Measurements from ENCODE around the gene RND1. TPM values are rescaled to one million over a fixed set of nuclear protein-coding genes. Genes with fewer than 3 reads are reported as not detected.

Gene RND1
- total and polyA plus RNA-seq, 7 donors, result 0.36 to 16.2 (median 5.2) TPM; not detected in 2

- H3K4me1 ChIP-seq, result peaks cover 0 to 8% (median 2%) of the 10 kb centered on the region in 4 donors
- DNase-seq, result no peak
- intact Hi-C loops (cut with DNase I), result loop anchor here (5.0 kb wide), 1 partner anchor 34 kb away; no protein-coding TSS in a partner anchor
- peak overlapping the region in 2 of 4 donors; percentile 39 to 43 for H3K4me3 ChIP-seq
- H3K9me3 ChIP-seq, result no peaks in the 10 kb centered on the region
- H3K27ac ChIP-seq, result no peak overlapping the region
- no peak for TF ChIP-seq POLR2A (IDR thresholded peaks at IDR 0.05)
- H3K36me3 ChIP-seq, result no peaks in the 10 kb centered on the region
- 53 to 76% methylated on average over 20 of the region's 20 CpGs for WGBS, 2 donors
- H3K27me3 ChIP-seq, result peaks cover 0 to under 1% (median 0%) of the 10 kb centered on the region in 3 donors
Observed at GRCh38 chr12:48903363-48903981, 37.8 kb upstream of the RND1 start.

GRCh38 chr12:48901278-48901677, 35.6 kb upstream of the RND1 start:
- H3K27ac ChIP-seq, result no peak overlapping the region
- intact Hi-C loops (cut with DNase I), result loop anchor here (5.0 kb wide), 1 partner anchor 36 kb away; no protein-coding TSS in a partner anchor
- no peak overlapping the region for H3K4me3 ChIP-seq
- TF ChIP-seq POLR2AphosphoS5 (IDR thresholded peaks at IDR 0.05), result no peak
- TF ChIP-seq CTCF (IDR thresholded peaks at IDR 0.05), result no peak
- TF ChIP-seq EP300 (IDR thresholded peaks at IDR 0.05), result no peak
- no peak for TF ChIP-seq POLR2A (IDR thresholded peaks at IDR 0.05)
- H3K4me1 ChIP-seq, result peaks cover 0 to 8% (median 2%) of the 10 kb centered on the region in 4 donors
- no peak for DNase-seq
- H3K36me3 ChIP-seq, result no peaks in the 10 kb centered on the region
- no peaks in the 10 kb centered on the region for H3K9me3 ChIP-seq
- peaks cover 0 to 4% (median 0%) of the 10 kb centered on the region in 3 donors for H3K27me3 ChIP-seq
- WGBS, 2 donors, result 81 to 84% methylated on average over 2 of the region's 2 CpGs

- no peak for TF ChIP-seq POLR2AphosphoS5 (IDR thresholded peaks at IDR 0.05)
- no peak for TF ChIP-seq CTCF (IDR thresholded peaks at IDR 0.05)
- TF ChIP-seq EP300 (IDR thresholded peaks at IDR 0.05), result no peak
- no peak for TF ChIP-seq POLR2A (IDR thresholded peaks at IDR 0.05)
- Histone ChIP-seq H3K27me3 (peaks cover 0 to 4% (median 0%) of the 10 kb centered on the region in 3 donors), H3K9me3 (no peaks in the 10 kb centered on the region), H3K4me3 (no peak overlapping the region), H3K36me3 (no peaks in the 10 kb centered on the region), H3K4me1 (peaks cover 0 to 8% (median 2%) of the 10 kb centered on the region in 4 donors), H3K27ac (no peak overlapping the region)
- intact Hi-C loops (cut with DNase I), result loop anchor here (5.0 kb wide), 1 partner anchor 38 kb away; no protein-coding TSS in a partner anchor
- no peak for DNase-seq
- 60 to 83% methylated on average over 2 of the region's 2 CpGs for WGBS, 2 donors
Observed at GRCh38 chr12:48899651-48900050, 34.0 kb upstream of the RND1 start.

- Histone ChIP-seq H3K36me3 (no peaks in the 10 kb centered on the region), H3K4me3 (no peak overlapping the region), H3K9me3 (no peaks in the 10 kb centered on the region), H3K4me1 (peaks cover 0 to 9% (median 5%) of the 10 kb centered on the region in 4 donors), H3K27ac (no peak overlapping the region), H3K27me3 (peaks cover 0 to 9% (median 0%) of the 10 kb centered on the region in 3 donors)
- no peak for DNase-seq
- intact Hi-C loops (cut with DNase I), result no loop called here
- TF ChIP-seq CTCF (IDR thresholded peaks at IDR 0.05) (no peak), POLR2AphosphoS5 (IDR thresholded peaks at IDR 0.05) (no peak), POLR2A (IDR thresholded peaks at IDR 0.05) (no peak), EP300 (IDR thresholded peaks at IDR 0.05) (no peak)
- 80 to 84% methylated on average over 1 of the region's 1 CpG for WGBS, 2 donors
Observed at GRCh38 chr12:48894271-48894670, 28.6 kb upstream of the RND1 start.

GRCh38 chr12:48890657-48891418, 25.2 kb upstream of the RND1 start:
- DNase-seq, result peak; percentile 88
- intact Hi-C loops (cut with DNase I), result loop anchor here (1.0 kb wide), 1 partner anchor 38 kb away; no protein-coding TSS in a partner anchor
- H3K4me3 ChIP-seq, result peak overlapping the region in 3 of 4 donors; percentile 25 to 44 (median 32)

More at GRCh38 chr12:48890657-48891418, 25.2 kb upstream of the RND1 start:
- Histone ChIP-seq H3K27ac (peak overlapping the region in 1 of 4 donors; percentile 12), H3K27me3 (peaks cover 0 to 4% (median 0%) of the 10 kb centered on the region in 3 donors), H3K9me3 (no peaks in the 10 kb centered on the region), H3K4me1 (peaks cover 0 to 9% (median 5%) of the 10 kb centered on the region in 4 donors), H3K36me3 (no peaks in the 10 kb centered on the region)
- peak; percentile 85 to 95 (median 86) for TF ChIP-seq CTCF (IDR thresholded peaks at IDR 0.05)
- no peak for TF ChIP-seq POLR2AphosphoS5 (IDR thresholded peaks at IDR 0.05)
- 7 to 8% methylated on average over 37 of the region's 37 CpGs for WGBS, 2 donors
